Right lung (tissue), 10 donors: Measurements from ENCODE around the gene PHF3. TPM values are rescaled to one million over a fixed set of nuclear protein-coding genes. Genes with fewer than 3 reads are reported as not detected.
A peak's percentile ranks its signal among the peaks of the same experiment; 100 is the strongest.

Experiments used
- DNase-seq, 2 donors: peaks; one replicate each; pipeline ENCODE4 v3.0.0-alpha.2; 2013
- long read RNA-seq, 8 donors: transcript quantifications; one replicate each; lab custom pipeline, GENCODE V29; 2026
- polyA plus RNA-seq, 5 donors: library from polyadenylated mRNA; unstranded; fragments of 120-200 nt; gene quantifications; one replicate each; pipeline versions ENCODE4 v1.2.1 to v1.2.3, GENCODE V29; 2013; ENCODE audit warnings: inconsistent platforms in 1 of 5, low replicate concordance in 1 of 5; ENCODE audit not compliant: insufficient read length in 5 of 5, insufficient read depth in 1 of 5

The PHF3 gene
- 10 to 100 TPM; 43.7 to 75.3 (median 71.1) TPM for polyA plus RNA-seq
- long read RNA-seq, donor 1, partial matches to known transcripts, result 19 of 20 reads
- long read RNA-seq, donor 1, other reads (novel, unspliced or antisense), result 0 of 20 reads
- long read RNA-seq, donor 2, partial matches to known transcripts, result 13 of 13 reads
- long read RNA-seq, donor 2, other reads (novel, unspliced or antisense), result 0 of 13 reads
- long read RNA-seq, donor 3, full-length matches to known transcripts, result 1 of 42 reads
- long read RNA-seq, donor 3, partial matches to known transcripts, result 41 of 42 reads
- long read RNA-seq, donor 3, other reads (novel, unspliced or antisense), result 0 of 42 reads
- long read RNA-seq, donor 4, partial matches to known transcripts, result 20 of 20 reads
- long read RNA-seq, donor 4, other reads (novel, unspliced or antisense), result 0 of 20 reads
- long read RNA-seq, donor 5, partial matches to known transcripts, result 71 of 71 reads
- long read RNA-seq, donor 5, other reads (novel, unspliced or antisense), result 0 of 71 reads
- long read RNA-seq, donor 6, full-length matches to known transcripts, result 2 of 16 reads
- long read RNA-seq, donor 6, partial matches to known transcripts, result 14 of 16 reads
- long read RNA-seq, donor 6, other reads (novel, unspliced or antisense), result 0 of 16 reads
- long read RNA-seq, donor 7, result 0 reads
- long read RNA-seq, donor 8, full-length matches to known transcripts, result 1 of 9 reads
- long read RNA-seq, donor 8, partial matches to known transcripts, result 8 of 9 reads
- long read RNA-seq, donor 8, other reads (novel, unspliced or antisense), result 0 of 9 reads

DNA sequence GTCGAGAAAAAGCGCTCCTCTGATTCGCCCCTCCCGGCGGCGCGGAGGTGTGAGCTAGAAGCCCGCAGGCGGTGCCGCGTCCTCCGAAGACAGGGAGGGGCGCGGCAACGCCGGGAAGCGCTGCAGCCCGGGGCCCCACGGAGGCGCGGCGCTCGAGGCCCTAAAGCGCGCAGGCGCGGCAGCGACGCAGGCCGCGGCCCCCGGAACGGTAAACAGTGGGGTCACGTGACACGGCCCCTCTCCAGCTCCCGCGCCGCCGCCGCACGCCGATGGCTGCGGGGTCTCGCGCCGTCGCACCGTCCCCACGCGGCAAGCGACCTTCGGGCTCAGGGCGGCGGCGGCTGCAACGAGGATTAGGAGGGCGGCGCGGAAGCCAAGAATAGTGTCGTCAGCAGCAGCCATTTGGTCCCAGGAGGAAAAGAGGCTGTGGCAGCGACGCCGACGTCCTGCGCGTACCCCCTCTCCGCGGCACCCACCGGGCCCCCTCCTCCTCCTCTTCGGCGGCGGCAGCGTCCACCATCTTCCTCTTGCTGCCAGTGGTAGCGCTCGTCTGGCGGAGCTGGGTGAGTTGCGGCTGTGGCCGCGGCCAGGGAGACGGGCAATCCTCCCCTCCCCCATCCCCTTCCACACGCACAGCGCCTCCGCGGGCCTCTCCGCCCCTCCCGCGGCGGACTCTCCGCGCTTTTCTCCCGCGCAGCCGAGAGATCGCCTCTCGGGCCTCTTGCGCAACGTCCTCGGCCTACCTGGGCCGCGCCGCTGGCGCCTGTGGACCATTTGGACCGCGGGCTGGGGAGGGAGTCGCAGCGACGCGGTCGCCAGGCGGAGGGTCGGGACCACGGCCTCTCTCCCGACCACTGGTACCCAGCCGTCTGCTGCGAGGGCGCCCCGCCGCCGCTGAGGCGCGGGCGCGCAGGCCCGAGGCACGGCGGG is at the start of gene PHF3:
Gene PHF3, plus strand, starts transcription at position 215 of the 930 bp plus-strand sequence. CDS start 10,750 bp downstream, outside the sequence.
- DNase-seq, result peak; percentile 94 to 96

- no peak for DNase-seq
Measured at GRCh38 chr6:63589952-63590411, 45.6 kb upstream of the PHF3 start.

DNA sequence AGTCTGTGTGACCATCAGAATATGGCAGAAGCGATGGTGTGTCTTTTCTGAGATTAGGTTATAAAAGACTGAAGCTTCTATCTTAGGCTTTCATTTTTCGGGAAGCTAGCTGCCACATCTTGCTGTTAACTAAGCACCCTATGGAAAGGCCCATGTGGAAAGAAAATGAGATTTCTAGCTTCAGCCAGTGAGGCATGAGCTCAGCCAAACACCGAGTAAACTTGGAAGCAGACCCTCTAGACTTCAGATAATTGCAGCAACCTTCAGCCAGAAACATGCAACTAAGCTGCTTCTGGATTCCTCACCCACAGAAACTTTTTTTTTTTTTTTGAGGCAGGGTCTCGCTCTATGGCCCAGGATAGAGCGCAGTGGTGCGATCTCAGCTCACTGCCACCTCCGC is 42.7 kb upstream of the PHF3 start:
- DNase-seq, result no peak

DNA sequence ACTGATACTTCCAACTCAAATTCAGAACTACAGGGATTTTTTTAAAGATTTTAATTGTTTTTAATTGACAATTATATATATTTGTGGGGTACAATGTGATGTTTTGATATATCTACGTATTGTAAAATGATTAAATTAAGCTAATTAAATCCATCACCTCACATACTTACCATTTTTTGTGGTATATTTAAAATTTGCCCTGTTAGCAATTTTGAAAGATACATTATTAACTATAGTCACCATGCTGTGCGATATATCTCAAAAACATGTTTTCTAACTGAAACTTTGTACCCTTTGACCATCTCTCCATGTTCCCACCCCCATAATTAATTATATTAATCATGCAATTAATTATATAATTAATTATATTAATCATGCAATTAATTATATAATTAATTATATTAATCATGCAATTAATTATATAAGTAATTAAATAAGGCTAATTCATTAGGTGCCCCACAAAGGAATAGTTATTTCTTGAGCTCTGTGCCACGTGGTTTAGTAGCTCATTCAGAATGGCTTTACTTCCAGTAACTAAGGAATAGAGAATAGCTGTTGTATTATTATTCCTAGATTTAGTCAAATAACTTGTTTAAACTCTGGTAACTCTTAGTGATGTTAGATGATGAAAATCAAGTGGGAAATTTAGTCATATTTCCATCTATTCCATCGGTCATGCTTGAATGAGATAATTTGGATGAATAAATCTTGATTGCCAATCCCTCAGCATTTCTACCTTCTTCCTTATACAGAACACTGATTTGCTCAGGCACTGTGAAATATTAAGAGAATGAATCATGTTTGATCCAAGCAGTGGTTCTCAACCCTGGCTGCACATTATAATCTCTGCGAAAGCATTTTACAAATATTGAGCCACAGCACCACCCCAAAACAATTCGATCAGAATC is 38.2 kb upstream of the PHF3 start:
- no peak for DNase-seq

GRCh38 chr6:63598049-63599036 is 37.3 kb upstream of the PHF3 start:
- DNase-seq, result peak; percentile 69 to 75

GRCh38 chr6:63599243-63599642 is 36.4 kb upstream of the PHF3 start:
- no peak for DNase-seq

- no peak for DNase-seq
Measured at GRCh38 chr6:63600136-63600535, 35.5 kb upstream of the PHF3 start.

DNA sequence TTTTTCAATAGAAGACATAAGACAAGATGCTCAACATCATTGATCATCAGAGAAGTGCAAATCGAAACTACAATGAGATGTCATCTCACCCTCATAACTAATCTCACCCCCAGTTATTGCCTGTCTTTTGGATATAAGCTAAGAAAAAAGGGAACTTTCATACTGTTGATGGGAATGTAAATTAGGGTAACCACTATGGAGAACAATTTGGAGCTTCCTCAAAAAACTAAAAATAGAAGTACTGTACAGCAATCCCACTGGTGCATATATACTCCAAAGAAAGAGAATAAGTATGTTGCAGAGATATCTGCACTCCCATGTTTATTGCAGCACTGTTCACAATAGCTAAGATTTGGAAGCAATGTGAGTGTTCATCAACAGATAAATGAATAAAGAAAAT is 26.4 kb upstream of the PHF3 start:
- no peak for DNase-seq

DNA sequence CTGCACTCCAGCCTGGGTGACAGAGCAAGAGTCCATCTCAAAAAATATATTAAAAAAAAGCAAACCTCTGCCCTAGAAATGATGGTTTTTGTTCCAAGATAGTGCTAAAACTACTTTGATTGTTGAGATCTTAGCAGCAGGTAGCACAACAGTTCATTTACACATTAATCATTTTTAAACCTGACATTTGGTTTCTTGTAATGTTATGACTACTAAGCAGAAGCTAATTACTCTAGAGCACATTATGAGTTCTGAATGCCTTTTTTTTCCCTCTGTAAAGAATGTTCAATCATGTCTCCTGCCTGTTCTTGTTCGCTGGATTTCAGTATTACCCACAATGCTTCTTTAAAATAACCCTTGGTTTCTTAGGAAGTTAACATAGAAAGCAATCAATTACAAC is 24.7 kb upstream of the PHF3 start:
- no peak for DNase-seq

GRCh38 chr6:63611560-63611959 is 24.0 kb upstream of the PHF3 start:
- DNase-seq, result no peak

DNA sequence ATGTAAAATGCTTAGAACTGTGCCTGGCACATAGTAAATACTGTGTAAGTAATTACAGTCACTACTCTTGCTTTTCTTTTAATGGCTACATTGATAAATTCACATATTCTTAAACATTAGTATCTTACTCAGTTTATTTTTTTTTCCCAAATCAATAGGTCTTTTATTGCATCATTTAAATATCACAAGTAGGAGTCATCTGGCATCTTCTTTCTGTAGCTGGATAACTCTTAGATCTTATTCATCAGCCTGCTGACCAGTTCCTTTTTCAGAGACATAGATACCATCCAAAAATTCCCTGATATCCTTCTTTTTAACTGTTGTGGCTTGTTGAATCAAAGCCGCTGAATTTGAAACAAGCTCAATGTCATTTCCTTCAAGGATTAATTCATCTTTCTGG is 20.0 kb upstream of the PHF3 start:
- no peak for DNase-seq

- DNase-seq, result no peak
Measured at GRCh38 chr6:63624091-63624490, 11.5 kb upstream of the PHF3 start.

- no peak for DNase-seq
Measured at GRCh38 chr6:63630466-63630865, 5.1 kb upstream of the PHF3 start.

DNA sequence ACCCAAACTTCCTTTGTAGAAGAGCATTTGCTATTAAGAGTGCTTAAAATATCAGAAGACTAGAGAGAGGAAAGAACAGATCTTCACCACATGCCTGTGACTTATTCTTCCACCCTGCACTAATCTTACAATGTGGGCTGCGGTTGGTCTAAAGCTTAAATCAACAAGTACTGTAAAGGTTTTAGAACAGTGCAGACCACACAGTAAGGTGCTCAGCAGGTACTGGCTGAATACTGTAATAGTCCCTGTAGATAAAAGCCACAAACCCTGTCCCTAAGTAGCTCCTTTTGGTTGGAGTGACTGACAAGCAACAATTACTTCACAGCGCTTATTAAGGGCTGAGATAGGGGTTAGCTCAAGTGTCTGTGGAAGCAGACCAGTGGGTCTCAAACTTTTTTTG is 972 bp upstream of the PHF3 start:
- DNase-seq, result no peak

GRCh38 chr6:63635215-63635587 is 401 bp upstream of the PHF3 start:
- DNase-seq, result peak in 1 of 2 donors; percentile 8

DNA sequence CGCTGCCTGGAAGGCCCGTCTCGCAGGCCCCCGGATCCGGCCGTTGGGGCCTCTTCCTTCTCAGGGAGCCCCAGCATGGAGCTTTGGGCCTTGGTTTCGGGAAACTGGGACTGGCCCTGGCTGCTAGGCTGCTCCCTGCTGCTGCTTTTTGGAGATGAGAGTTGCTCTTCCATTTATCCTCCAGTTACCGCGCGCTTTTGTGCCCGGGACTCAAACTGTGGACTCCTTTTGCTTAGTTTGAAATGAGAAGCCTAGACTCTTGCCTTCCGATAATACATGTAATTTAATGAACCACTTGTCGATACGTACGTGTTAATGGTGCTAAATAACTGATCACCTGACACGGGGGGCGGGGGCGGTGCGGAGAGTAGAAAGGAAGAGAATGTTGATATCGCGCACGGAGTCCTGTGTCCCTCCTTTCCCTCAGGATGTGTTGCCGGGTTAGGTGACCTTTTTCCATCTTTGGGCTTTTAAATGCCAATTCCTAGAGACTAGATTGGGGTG is 968 bp downstream of the PHF3 start:
- DNase-seq, result peak; percentile 51 to 52

- DNase-seq, result no peak
Measured at GRCh38 chr6:63637865-63638445, 2.4 kb downstream of the PHF3 start.

DNA sequence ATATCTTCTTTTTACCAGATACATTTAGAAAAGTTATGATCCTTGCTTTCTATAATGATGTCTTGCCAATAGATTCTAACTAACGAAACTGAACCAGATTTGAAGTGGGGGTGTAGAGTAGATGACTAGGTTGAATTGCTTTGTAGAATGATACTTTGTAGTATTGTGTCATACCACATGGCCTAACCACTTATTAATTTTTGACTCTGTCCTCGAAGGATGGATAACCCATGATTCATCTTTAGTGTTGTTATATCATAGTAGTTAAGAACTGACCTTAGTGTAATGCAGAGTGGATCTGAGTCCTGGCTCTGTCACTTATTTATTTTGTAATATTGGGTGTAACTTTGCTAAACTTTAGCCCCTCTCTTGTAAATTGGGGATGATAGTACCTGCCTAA is 4.5 kb downstream of the PHF3 start:
- no peak for DNase-seq

DNA sequence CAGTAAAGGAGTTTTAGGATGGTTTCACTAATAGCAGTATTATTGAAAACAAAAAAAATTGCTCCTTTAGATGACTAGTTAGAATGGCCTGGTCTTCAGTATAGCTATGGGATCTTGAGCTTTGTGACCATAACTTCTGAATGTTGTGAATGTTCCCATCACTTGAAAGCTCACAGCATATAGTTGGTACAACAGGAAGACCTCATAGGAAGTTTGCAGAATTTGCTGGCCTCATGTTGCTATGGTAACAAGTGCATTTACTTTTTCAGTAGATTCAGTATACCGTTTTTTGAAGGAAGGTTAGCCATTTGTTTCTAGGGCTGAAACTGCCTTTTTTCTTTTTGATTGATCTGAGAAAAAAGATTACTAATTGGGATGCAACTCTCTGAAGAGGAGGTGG is 8.3 kb downstream of the PHF3 start:
- DNase-seq, result peak in 1 of 2 donors; percentile 13
